Endothelial cell of umbilical vein (primary cell): ENCODE measurements around the gene ITGB8.

Source experiments
- MAX ChIP-seq: IDR thresholded peaks from 2 replicates; pipeline ENCODE4 v1.6.1; 2011; ENCODE audit not compliant: insufficient read depth, insufficient read length
- POLR2A ChIP-seq: IDR thresholded peaks from 2 replicates; pipeline ENCODE4 v1.6.1; 2012; ENCODE audit warnings: low read depth, mild to moderate bottlenecking, control low read depth, low read length

GRCh38 chr7:20313626-20314025 lies 17.1 kb upstream of the ITGB8 start:
- TF ChIP-seq MAX (no peak), POLR2A (no peak)
